ENCODE results near the gene MSN. TPM values are rescaled to one million over a fixed set of nuclear protein-coding genes. Genes with fewer than 3 reads are reported as not detected.

Gene MSN
- total RNA-seq, 1 donor from 2014 or later = 134 TPM

GRCh38 chrX:65673857-65674203, 6.4 kb downstream of the MSN start:
- no peak for DNase-seq (ENCODE audit: low spot score)

GRCh38 chrX:65674204-65674893, 6.9 kb downstream of the MSN start:
- DNase-seq (ENCODE audit: low spot score) = no peak

GRCh38 chrX:65677954-65678469, 10.6 kb downstream of the MSN start:
- peak; percentile 47 for DNase-seq (ENCODE audit: low spot score)

DNA sequence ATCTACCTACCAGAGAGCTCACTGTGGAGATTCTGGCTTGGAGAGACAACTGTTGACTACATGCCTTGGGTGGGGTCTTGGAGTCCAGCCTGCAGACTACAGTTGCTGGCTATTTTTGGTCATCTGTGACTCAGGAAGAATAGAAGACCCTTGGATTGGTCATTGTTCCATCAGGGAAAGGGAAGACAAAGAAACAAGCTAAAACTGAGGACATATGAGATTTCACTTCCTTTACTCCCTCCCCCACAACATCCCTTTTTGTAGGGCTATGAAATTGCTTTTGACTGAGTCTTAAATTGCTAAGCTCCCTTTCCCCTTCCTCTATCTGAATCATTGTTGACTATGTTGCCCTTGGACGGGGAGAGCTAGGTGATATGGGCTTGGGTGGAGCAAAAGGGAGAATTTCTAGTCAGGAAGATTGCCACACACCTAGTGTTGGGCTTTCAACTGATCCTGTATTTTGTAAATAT, 11.7 kb downstream of the MSN start:
- DNase-seq (ENCODE audit: low spot score) = no peak

DNA sequence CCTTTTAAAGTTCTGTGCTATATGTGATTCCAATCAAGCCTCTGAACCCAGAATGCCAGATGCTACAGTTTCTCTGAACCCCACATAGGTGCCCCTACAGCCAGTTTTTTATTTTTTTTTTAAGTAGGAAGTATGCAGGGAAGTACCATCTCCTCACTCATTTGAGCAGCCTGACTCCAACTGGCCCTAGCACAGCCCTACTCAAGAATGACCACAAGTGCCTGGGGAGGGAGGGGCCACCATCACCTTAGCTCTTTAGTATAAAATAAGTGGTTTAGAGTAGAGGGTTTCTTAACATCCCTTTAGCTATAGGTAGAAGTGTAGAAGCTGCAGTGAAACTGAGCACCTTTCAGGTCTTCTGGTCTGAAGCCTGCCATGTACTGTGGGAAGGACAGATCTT, 14.4 kb downstream of the MSN start:
- no peak for DNase-seq (ENCODE audit: low spot score)

- DNase-seq (ENCODE audit: low spot score) = no peak
Observed at GRCh38 chrX:65685112-65685511, 17.7 kb downstream of the MSN start.

DNA sequence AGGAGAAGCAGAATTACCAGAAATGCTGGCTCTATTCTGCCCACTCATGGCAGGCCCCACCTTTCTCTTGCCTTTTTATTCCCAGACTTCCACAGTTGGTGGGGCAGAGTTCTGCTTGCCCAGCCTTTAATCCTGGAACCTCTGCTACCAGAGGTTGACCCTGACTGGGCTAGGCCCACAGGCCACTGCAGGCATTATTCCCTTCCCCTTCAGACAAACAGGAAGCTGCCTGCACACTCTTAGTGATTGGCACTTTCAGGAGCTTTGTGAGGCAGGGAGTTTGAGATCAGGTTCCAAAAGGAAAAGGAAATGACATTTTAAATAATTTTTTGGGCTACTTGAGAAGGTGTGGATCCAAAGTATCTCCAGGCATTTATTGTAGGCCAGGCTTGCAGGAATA, 18.8 kb downstream of the MSN start:
- no peak for DNase-seq (ENCODE audit: low spot score)

DNA sequence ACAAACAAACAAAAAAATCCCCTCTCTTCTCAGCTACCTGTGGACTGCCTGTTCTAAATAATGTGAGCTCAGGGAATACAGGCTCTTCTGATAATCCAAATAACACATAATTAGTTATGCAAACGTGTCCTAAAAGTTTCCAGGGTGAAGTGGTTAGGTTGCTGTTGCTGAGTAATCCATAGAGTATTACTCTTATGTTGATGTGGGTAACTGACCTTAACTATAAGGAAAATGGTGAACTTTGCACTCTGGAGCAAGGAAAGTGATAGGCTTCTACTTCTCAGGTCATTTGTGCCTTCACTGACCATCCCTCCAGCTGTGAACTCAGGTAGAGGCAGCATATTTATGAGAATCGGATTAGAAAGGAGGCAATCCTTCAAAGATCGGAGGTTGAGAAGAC, 19.9 kb downstream of the MSN start:
- DNase-seq (ENCODE audit: low spot score) = no peak

DNA sequence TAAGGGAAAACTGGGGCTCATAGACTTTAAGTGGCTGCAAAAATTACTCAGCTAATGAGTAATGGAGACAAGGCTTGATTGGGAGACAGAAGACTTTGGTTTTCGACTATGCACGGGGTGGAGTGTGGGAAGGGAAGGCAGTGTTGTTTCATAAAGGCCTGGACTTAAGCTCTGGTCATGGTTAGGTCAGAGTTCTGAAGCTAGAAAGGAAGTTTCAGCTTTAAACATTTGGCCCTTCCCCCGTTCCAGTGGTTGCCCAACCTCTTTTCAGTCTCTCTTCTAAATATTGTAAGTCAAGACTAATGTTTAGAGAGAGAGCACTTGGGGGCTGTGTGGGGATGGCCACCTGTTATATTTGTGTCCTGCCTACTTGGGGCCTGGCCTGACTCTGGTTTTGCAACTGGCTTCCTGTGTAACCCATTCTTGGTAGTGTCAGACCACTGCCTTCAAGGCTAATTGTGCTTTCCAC, 21.0 kb downstream of the MSN start:
- no peak for DNase-seq (ENCODE audit: low spot score)

GRCh38 chrX:65689377-65689776, 21.9 kb downstream of the MSN start:
- no peak for DNase-seq (ENCODE audit: low spot score)

DNA sequence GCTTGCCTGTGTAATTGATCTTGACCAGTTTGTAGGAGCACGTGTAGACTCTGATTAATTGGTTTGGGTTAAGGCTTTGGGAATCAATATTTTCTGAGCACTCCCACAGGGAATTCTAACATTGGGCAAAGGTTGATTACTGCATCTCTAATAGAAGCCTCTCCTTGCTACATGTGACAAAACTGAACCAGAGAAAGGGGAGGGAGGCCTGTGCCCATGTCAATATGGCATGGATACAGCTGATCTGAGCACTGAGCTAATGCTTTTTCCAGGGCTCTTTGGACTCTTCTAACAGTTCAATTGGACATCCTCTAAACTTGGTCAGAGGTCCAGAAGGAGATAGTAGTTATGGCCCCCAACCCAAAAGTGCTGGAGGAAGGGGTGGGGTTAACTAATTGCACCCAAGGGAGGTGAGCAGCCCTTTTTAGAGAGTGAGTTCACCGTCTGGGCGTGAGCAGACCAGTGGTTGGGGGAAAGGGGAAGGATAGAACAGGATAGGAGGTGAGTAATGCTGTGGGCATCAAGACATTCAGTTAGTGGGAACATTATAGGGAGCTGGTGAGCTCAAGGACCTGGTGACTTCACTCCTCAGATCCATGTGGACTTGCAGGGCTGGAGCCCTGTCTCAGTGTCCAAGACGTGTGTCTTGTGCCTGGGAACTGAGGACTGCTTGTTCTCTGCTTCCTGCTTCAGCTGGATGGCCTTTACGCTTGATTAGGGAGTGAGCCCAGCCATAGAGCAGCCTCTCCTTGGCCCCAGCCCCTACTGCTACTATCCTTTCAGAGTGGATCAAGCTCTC, 22.8 kb downstream of the MSN start:
- DNase-seq (ENCODE audit: low spot score) = no peak

- DNase-seq (ENCODE audit: low spot score) = no peak
Observed at GRCh38 chrX:65695849-65696449, 28.5 kb downstream of the MSN start.

GRCh38 chrX:65696613-65697012, 29.2 kb downstream of the MSN start:
- DNase-seq (ENCODE audit: low spot score) = no peak

DNA sequence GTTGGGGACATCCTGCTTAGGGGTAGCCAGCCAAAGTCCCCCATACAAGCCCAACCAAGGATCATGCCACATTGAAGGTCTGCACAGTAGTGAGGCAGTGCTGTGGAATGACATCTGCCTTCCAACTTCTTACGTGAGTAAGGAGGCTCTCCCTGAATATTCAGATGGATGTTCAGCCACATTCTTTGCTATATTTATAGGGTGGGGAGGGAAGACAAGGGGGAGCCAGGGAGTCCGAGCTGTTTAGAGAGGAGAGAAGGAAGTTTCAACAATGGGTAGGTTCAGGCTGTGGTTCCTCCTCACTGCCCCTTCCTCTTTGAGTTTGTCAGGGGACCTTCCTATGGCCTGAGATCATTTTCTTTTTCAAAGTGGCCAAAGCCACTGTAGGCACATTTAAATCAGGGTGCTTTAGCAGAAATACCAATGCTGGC, 29.8 kb downstream of the MSN start:
- DNase-seq (ENCODE audit: low spot score) = no peak

DNA sequence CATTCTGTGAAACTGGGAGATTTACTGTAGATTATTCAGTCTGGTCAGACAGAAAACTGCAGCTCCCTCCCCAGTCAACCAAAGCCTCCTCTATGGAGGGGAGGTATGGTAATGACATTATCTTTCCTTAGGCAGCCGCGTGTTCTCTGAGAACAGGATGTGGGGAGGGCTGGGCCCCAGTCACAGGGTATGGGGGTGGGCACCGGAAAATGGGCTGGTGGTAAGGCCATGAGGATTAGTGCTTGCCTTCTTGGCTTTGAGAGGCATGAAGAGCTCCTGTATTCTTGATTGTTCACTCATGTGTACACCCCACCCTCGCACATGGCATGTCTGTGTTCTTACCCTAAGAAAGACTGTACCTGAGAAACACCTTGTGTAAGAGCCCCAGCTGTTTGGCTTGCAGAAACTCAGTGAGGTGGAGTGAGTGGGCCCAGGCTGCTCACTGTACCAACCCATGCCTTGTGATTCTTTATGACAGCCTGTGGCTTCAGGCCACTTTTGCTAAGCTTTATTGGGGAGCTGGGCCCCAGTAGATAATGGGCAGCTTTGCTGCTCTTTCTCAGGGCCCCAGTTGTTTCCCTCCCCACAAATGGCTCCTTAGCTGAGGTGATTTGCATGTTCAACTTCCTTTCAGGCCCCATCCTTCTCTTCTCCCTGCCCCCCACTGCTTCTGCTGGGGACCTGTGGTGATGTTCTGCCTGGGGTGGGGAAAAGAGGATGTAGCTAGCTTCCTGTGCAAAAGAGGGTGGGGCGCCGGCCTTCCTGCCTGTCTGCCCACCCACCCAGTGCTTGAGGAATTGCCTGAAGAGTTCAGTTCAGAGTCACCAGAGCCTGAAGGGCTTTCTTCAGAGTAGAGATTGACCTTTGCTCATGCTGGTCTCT, 30.7 kb downstream of the MSN start:
- peak; percentile 47 for DNase-seq (ENCODE audit: low spot score)

GRCh38 chrX:65702956-65703355, 35.5 kb downstream of the MSN start:
- DNase-seq (ENCODE audit: low spot score) = no peak

GRCh38 chrX:65705439-65705838, 38.0 kb downstream of the MSN start:
- DNase-seq (ENCODE audit: low spot score) = no peak

GRCh38 chrX:65706041-65706828, 38.8 kb downstream of the MSN start:
- DNase-seq (ENCODE audit: low spot score) = no peak

GRCh38 chrX:65707151-65707550, 39.7 kb downstream of the MSN start:
- no peak for DNase-seq (ENCODE audit: low spot score)

DNA sequence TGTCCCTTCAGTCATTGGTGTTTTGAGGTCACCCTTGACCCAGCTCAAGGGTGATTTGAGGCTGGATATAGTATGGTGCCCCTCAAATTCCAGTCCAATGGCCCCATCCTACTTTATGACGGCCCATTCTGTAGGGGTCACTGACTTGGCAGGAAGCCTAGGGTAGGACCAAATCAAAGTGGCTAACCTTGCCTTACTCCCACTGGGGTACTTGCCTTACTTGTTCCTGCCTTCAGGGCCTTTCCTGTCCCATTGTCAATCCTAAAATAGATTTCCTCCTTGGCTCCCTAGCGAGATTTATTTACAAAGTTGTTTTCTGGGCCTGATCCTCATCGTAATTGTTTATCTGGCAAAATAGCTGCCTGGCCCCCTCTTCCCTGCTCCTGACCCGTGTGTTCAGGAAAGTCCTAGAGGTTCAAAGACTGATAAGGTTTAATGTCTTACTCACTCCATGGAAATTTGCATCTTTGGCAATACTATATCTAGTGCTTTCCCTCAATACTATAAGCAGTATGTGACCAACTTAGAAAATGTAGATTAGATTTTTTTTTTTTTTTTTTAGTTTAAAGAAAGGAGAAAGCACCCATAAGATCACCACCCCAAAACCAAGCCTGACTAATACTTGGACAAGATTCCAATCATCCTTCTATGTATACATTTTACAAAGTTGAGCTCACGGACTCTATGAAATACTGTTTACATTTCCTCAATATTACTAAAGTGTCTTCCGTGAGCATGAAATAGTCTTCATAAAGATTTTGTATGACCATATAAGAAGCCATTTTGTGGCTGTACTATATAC, 44.8 kb downstream of the MSN start:
- DNase-seq (ENCODE audit: low spot score) = no peak

Measured in ureter (tissue), 1 donor.